Fibroblast of lung (primary cell): ENCODE results near the gene IFNGR1. TPM values are rescaled to one million over a fixed set of nuclear protein-coding genes. Genes with fewer than 3 reads are reported as not detected.

Source experiments
- DNase-seq, 2 donors: peaks; one replicate each; pipeline versions ENCODE4 v3.0.0 to v3.0.0-alpha.2; 2010; ENCODE audit warnings: low read depth in 2 of 2
- H2AFZ ChIP-seq: 2 replicates; pipeline ENCODE4 v1.5.1; 2012; ENCODE audit warnings: low read length, control low read depth, inconsistent platforms
- H3K27ac ChIP-seq: 2 replicates; pipeline ENCODE4 v1.5.1; 2011; ENCODE audit warnings: low read length, control low read depth; ENCODE audit not compliant: insufficient read depth
- H3K27me3 ChIP-seq: 2 replicates; pipeline ENCODE4 v1.5.1; 2011; ENCODE audit warnings: mild to moderate bottlenecking, low read length; ENCODE audit not compliant: control insufficient read depth, insufficient read depth
- H3K36me3 ChIP-seq: 2 replicates; pipeline ENCODE4 v1.5.1; 2011; ENCODE audit warnings: low read length; ENCODE audit not compliant: control insufficient read depth, insufficient read depth
- H3K4me1 ChIP-seq: 2 replicates; pipeline ENCODE4 v1.5.1; 2011; ENCODE audit warnings: low read length; ENCODE audit not compliant: control insufficient read depth, insufficient read depth; ENCODE audit errors: extremely low read depth
- H3K4me2 ChIP-seq: 2 replicates; pipeline ENCODE4 v1.5.1; 2011; ENCODE audit warnings: low read length, control low read depth; ENCODE audit not compliant: insufficient read depth; ENCODE audit errors: extremely low read depth
- H3K4me3 ChIP-seq, 4 experiments: fragments of 200-600 bp in 1 of 4; sonication (generic) in 1 of 4; replicated peaks in 1 of 4; 2 replicates each; pipeline ENCODE4 v1.5.1; 2011 to 2016; ENCODE audit warnings: low read length in 4 of 4, low read depth in 3 of 4, mild to moderate bottlenecking in 3 of 4, control low read depth in 2 of 4, inconsistent platforms in 1 of 4, mixed read lengths in 1 of 4; ENCODE audit not compliant: insufficient read depth in 1 of 4; ENCODE audit errors: control extremely low read depth in 1 of 4
- H3K79me2 ChIP-seq: 2 replicates; pipeline ENCODE4 v1.5.1; 2012; ENCODE audit warnings: mild to moderate bottlenecking, low read length, inconsistent platforms; ENCODE audit not compliant: control insufficient read depth, insufficient read depth
- H3K9ac ChIP-seq: 2 replicates; pipeline ENCODE4 v1.5.1; 2011; ENCODE audit warnings: mild to moderate bottlenecking, low read length, control low read depth; ENCODE audit not compliant: insufficient read depth
- H3K9me3 ChIP-seq: 2 replicates; pipeline ENCODE4 v1.5.1; 2012; ENCODE audit warnings: low read depth, low read length; ENCODE audit not compliant: control insufficient read depth, insufficient read depth
- H4K20me1 ChIP-seq: 2 replicates; pipeline ENCODE4 v1.5.1; 2011; ENCODE audit warnings: low read length; ENCODE audit not compliant: control insufficient read depth, insufficient read depth; ENCODE audit errors: extremely low read depth
- EZH2 ChIP-seq: IDR thresholded peaks from 2 replicates; pipeline ENCODE4 v1.5.1; 2012; ENCODE audit warnings: low read length, control low read depth, mild to moderate bottlenecking; ENCODE audit errors: missing control alignments
- polyA plus RNA-seq, 2 donors: library from polyadenylated mRNA; depleted of rRNA in 1 of 2; stranded (reverse) in 1 of 2; unstranded in 1 of 2; fragments of >200 nt; gene quantifications; 2 replicates each; pipeline ENCODE4 v1.2.1, GENCODE V29; 2011 to 2012; ENCODE audit warnings: missing spikeins in 1 of 2
- total RNA-seq: library from RNA; depleted of rRNA; stranded (reverse); fragments of >200 nt; gene quantifications from 2 replicates; pipeline ENCODE4 v1.2.1, GENCODE V29; 2014
- TF ChIP-seq, protein P1 (sequence below), 2 donors: IDR thresholded peaks in 1 of 2; conservative IDR thresholded peaks in 1 of 2; 1 replicate in 1 of 2; 2 replicates in 1 of 2; pipeline ENCODE4 v1.5.1; 2011 to 2012; ENCODE audit warnings: low read length in 2 of 2, control low read depth in 1 of 2, inconsistent platforms in 1 of 2, low read depth in 1 of 2, mild to moderate bottlenecking in 1 of 2

IFNGR1 gene
- total and polyA plus RNA-seq, 2 donors (not counting 1 experiment from before 2014, with no cell fraction given) = 55.9 to 123 TPM

DNA sequence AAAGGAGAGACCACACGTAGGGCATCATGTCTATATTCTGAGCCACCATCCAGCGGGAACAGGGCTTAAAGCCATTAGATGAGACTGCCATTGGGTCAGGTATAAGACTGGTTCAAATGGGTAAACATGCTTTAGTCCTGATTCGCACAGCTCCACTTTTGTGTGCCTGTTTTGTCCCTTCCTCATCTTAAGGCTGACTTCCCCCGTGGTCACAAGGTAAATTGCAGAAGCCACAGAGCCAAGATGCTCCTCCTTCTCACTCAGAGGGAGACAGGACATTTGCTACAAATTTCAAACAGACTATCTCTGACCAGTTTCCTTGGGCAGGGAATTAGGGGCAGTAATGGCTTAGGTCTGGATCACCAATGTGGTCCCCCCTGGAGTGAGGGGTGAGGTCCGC lies 11.4 kb upstream of the IFNGR1 start:
- no peak overlapping the region for H2AFZ ChIP-seq
- TF ChIP-seq, protein P1, sequence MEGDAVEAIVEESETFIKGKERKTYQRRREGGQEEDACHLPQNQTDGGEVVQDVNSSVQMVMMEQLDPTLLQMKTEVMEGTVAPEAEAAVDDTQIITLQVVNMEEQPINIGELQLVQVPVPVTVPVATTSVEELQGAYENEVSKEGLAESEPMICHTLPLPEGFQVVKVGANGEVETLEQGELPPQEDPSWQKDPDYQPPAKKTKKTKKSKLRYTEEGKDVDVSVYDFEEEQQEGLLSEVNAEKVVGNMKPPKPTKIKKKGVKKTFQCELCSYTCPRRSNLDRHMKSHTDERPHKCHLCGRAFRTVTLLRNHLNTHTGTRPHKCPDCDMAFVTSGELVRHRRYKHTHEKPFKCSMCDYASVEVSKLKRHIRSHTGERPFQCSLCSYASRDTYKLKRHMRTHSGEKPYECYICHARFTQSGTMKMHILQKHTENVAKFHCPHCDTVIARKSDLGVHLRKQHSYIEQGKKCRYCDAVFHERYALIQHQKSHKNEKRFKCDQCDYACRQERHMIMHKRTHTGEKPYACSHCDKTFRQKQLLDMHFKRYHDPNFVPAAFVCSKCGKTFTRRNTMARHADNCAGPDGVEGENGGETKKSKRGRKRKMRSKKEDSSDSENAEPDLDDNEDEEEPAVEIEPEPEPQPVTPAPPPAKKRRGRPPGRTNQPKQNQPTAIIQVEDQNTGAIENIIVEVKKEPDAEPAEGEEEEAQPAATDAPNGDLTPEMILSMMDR (conservative IDR thresholded peaks at IDR 0.05 in 1 of 2, IDR thresholded peaks at IDR 0.05 in 1 of 2; ENCODE audit: low read depth in 1 of 2, low read length in 2 of 2) = no peak
- no peak for TF ChIP-seq EZH2
- no peaks in the 10 kb centered on the region for H3K9me3 ChIP-seq
- no peaks in the 10 kb centered on the region for H3K4me1 ChIP-seq
- DNase-seq = no peak
- no peak overlapping the region for H3K9ac ChIP-seq
- no peak overlapping the region for H3K4me3 ChIP-seq
- no peak overlapping the region for H3K27ac ChIP-seq
- H3K27me3 ChIP-seq = no peaks in the 10 kb centered on the region
- no peak overlapping the region for H3K4me2 ChIP-seq
- H4K20me1 ChIP-seq = no peaks in the 10 kb centered on the region
- H3K79me2 ChIP-seq = no peaks in the 10 kb centered on the region
- H3K36me3 ChIP-seq = no peaks in the 10 kb centered on the region

DNA sequence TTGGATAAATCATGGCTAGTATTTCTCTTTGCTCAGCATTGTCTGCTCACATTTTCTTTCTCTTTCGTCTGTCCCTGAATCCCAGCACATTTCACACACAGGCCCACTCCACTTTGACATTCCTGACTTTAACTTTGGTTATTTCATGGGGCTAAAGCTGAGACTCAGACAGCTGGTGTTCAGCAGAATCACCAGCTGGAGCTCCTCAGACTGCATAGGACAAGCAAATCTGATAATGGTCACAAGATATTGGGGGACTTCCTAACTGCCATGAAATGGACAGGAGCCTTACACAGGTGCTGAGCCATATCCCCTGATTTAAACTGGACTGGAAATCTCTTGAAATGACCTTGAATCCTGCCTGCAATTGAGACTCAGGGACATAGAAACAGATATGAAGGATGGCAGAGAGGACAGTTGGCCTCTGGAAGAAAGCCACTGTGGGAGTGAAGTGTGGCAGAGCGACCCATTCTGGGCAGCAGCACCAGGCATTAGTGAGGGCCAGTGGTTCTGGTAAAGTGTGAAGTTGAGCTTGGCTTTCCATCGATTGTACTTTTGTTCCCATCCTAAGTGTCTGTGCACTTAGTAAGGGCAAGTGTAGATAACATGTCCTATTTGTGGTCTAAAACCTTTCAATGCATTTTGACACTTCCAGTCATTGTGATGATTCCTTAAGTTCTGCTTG lies 10.0 kb upstream of the IFNGR1 start:
- Histone ChIP-seq H3K4me3 (no peak overlapping the region), H3K27me3 (no peaks in the 10 kb centered on the region), H3K27ac (no peak overlapping the region), H3K36me3 (no peaks in the 10 kb centered on the region), H3K4me2 (no peak overlapping the region), H4K20me1 (no peaks in the 10 kb centered on the region), H3K79me2 (no peaks in the 10 kb centered on the region), H2AFZ (no peak overlapping the region), H3K4me1 (no peaks in the 10 kb centered on the region), H3K9ac (no peak overlapping the region), H3K9me3 (no peaks in the 10 kb centered on the region)
- TF ChIP-seq EZH2 = no peak
- TF ChIP-seq, protein P1 (conservative IDR thresholded peaks at IDR 0.05 in 1 of 2, IDR thresholded peaks at IDR 0.05 in 1 of 2; ENCODE audit: low read depth in 1 of 2, low read length in 2 of 2) = no peak
- no peak for DNase-seq

DNA sequence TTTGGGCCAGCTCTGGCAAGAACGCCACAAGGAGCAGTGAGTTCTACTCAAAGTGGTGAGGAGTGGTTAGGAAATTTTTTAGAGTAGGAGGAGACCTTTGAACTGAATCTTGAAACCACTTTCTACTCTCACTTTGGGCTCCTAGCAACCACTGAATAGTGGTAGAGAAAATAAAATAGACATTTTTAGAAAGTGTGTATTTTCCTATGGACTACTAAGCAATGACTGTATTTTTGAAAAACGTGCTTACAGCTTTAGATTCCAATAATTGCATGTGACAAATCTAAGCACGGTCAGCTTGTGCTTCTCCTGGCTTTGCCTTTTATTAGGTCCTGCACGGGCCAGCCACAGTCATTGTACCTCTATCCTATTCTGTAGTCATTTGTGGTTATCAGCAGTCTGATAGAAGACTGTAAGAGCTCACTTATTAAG lies 8.7 kb upstream of the IFNGR1 start:
- no peaks in the 10 kb centered on the region for H3K79me2 ChIP-seq
- DNase-seq = no peak
- no peaks in the 10 kb centered on the region for H3K36me3 ChIP-seq
- H3K4me1 ChIP-seq = no peaks in the 10 kb centered on the region
- H4K20me1 ChIP-seq = no peaks in the 10 kb centered on the region
- no peak overlapping the region for H3K4me3 ChIP-seq
- H3K27ac ChIP-seq = no peak overlapping the region
- no peaks in the 10 kb centered on the region for H3K9me3 ChIP-seq
- TF ChIP-seq EZH2 = no peak
- TF ChIP-seq, protein P1 (conservative IDR thresholded peaks at IDR 0.05 in 1 of 2, IDR thresholded peaks at IDR 0.05 in 1 of 2; ENCODE audit: low read depth in 1 of 2, low read length in 2 of 2) = no peak
- no peak overlapping the region for H3K9ac ChIP-seq
- peak overlapping the region; percentile 5 for H2AFZ ChIP-seq
- no peak overlapping the region for H3K4me2 ChIP-seq
- H3K27me3 ChIP-seq = no peaks in the 10 kb centered on the region
